ENCODE data around the gene ZSCAN5A. TPM values are rescaled to one million over a fixed set of nuclear protein-coding genes. Genes with fewer than 3 reads are reported as not detected.

The ZSCAN5A gene
- total and polyA plus RNA-seq, 9 of the 15 experiments (the other 6 are each of a cell fraction or from before 2014, with no cell fraction given): 5.8 to 15.3 (median 11.8) TPM

DNA sequence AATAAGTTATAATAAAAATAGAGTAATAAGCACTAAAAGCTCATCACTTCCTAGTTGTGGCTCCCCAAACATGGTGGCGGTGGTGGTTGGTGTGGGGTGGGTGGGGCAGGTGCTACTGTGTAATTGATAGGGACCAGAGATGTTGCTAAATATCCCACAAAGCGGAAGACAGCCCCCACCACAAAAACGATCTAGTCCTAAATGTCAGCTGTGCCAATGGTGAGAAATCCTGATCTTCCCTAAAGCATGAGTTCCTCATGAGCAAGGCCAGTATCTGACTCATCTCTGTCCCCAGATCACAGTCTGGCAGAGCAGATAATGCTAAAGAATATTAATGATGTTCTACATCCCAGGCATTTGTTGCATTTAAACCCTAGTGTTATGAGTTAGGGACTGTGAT lies 44.0 kb downstream of the ZSCAN5A start (continued):
- TF ChIP-seq, protein P1, sequence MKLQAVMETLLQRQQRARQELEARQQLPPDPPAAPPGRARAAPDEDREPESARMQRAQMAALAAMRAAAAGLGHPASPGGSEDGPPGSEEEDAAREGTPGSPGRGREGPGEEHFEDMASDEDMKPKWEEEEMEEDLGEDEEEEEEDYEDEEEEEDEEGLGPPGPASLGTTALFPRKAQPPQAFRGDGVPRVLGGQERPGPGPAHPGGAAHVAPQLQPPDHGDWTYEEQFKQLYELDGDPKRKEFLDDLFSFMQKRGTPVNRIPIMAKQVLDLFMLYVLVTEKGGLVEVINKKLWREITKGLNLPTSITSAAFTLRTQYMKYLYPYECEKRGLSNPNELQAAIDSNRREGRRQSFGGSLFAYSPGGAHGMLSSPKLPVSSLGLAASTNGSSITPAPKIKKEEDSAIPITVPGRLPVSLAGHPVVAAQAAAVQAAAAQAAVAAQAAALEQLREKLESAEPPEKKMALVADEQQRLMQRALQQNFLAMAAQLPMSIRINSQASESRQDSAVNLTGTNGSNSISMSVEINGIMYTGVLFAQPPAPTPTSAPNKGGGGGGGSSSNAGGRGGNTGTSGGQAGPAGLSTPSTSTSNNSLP (IDR thresholded peaks at IDR 0.05; ENCODE audit: borderline replicate concordance, low read depth, low read length): no peak
- TF ChIP-seq, protein P2, sequence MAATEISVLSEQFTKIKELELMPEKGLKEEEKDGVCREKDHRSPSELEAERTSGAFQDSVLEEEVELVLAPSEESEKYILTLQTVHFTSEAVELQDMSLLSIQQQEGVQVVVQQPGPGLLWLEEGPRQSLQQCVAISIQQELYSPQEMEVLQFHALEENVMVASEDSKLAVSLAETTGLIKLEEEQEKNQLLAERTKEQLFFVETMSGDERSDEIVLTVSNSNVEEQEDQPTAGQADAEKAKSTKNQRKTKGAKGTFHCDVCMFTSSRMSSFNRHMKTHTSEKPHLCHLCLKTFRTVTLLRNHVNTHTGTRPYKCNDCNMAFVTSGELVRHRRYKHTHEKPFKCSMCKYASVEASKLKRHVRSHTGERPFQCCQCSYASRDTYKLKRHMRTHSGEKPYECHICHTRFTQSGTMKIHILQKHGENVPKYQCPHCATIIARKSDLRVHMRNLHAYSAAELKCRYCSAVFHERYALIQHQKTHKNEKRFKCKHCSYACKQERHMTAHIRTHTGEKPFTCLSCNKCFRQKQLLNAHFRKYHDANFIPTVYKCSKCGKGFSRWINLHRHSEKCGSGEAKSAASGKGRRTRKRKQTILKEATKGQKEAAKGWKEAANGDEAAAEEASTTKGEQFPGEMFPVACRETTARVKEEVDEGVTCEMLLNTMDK (IDR thresholded peaks at IDR 0.05; ENCODE audit: borderline replicate concordance, insufficient read depth, low read depth, low read length, poor library complexity, severe bottlenecking): no peak
- TF ChIP-seq, protein P3, sequence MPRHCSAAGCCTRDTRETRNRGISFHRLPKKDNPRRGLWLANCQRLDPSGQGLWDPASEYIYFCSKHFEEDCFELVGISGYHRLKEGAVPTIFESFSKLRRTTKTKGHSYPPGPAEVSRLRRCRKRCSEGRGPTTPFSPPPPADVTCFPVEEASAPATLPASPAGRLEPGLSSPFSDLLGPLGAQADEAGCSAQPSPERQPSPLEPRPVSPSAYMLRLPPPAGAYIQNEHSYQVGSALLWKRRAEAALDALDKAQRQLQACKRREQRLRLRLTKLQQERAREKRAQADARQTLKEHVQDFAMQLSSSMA (CRISPR knock-in tag; IDR thresholded peaks at IDR 0.05): no peak
- TF ChIP-seq, protein P4, sequence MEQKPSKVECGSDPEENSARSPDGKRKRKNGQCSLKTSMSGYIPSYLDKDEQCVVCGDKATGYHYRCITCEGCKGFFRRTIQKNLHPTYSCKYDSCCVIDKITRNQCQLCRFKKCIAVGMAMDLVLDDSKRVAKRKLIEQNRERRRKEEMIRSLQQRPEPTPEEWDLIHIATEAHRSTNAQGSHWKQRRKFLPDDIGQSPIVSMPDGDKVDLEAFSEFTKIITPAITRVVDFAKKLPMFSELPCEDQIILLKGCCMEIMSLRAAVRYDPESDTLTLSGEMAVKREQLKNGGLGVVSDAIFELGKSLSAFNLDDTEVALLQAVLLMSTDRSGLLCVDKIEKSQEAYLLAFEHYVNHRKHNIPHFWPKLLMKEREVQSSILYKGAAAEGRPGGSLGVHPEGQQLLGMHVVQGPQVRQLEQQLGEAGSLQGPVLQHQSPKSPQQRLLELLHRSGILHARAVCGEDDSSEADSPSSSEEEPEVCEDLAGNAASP (IDR thresholded peaks at IDR 0.05): no peak
- TF ChIP-seq SIRT6 (IDR thresholded peaks at IDR 0.05; ENCODE audit: low read depth, low read length) (no peak), HSF4 (CRISPR knock-in tag; IDR thresholded peaks at IDR 0.05; ENCODE audit: borderline replicate concordance) (no peak), NR3C1 (CRISPR knock-in tag; IDR thresholded peaks at IDR 0.05) (no peak), MCM7 (IDR thresholded peaks at IDR 0.05) (no peak), ELF1 (tag; IDR thresholded peaks at IDR 0.05) (no peak), DACH1 (IDR thresholded peaks at IDR 0.05; ENCODE audit: partially characterized antibody) (no peak), ZC3H8 (IDR thresholded peaks at IDR 0.05) (no peak), ZNF384 (IDR thresholded peaks at IDR 0.05; ENCODE audit: low read depth, low read length) (no peak), ETV6 (IDR thresholded peaks at IDR 0.05; ENCODE audit: borderline replicate concordance in 1 of 2, low read depth in 2 of 2, low read length in 1 of 2) (no peak), ETV6 (CRISPR knock-in tag; IDR thresholded peaks at IDR 0.05; ENCODE audit: borderline replicate concordance) (no peak)
- TF ChIP-seq, protein P5, sequence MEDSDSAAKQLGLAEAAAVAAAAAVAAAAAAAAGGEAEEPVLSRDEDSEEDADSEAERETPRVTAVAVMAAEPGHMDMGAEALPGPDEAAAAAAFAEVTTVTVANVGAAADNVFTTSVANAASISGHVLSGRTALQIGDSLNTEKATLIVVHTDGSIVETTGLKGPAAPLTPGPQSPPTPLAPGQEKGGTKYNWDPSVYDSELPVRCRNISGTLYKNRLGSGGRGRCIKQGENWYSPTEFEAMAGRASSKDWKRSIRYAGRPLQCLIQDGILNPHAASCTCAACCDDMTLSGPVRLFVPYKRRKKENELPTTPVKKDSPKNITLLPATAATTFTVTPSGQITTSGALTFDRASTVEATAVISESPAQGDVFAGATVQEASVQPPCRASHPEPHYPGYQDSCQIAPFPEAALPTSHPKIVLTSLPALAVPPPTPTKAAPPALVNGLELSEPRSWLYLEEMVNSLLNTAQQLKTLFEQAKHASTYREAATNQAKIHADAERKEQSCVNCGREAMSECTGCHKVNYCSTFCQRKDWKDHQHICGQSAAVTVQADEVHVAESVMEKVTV (CRISPR knock-in tag; IDR thresholded peaks at IDR 0.05): no peak
- TF ChIP-seq, protein P6, sequence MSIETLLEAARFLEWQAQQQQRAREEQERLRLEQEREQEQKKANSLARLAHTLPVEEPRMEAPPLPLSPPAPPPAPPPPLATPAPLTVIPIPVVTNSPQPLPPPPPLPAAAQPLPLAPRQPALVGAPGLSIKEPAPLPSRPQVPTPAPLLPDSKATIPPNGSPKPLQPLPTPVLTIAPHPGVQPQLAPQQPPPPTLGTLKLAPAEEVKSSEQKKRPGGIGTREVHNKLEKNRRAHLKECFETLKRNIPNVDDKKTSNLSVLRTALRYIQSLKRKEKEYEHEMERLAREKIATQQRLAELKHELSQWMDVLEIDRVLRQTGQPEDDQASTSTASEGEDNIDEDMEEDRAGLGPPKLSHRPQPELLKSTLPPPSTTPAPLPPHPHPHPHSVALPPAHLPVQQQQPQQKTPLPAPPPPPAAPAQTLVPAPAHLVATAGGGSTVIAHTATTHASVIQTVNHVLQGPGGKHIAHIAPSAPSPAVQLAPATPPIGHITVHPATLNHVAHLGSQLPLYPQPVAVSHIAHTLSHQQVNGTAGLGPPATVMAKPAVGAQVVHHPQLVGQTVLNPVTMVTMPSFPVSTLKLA (conservative IDR thresholded peaks at IDR 0.05): no peak
- TF ChIP-seq, protein P7, sequence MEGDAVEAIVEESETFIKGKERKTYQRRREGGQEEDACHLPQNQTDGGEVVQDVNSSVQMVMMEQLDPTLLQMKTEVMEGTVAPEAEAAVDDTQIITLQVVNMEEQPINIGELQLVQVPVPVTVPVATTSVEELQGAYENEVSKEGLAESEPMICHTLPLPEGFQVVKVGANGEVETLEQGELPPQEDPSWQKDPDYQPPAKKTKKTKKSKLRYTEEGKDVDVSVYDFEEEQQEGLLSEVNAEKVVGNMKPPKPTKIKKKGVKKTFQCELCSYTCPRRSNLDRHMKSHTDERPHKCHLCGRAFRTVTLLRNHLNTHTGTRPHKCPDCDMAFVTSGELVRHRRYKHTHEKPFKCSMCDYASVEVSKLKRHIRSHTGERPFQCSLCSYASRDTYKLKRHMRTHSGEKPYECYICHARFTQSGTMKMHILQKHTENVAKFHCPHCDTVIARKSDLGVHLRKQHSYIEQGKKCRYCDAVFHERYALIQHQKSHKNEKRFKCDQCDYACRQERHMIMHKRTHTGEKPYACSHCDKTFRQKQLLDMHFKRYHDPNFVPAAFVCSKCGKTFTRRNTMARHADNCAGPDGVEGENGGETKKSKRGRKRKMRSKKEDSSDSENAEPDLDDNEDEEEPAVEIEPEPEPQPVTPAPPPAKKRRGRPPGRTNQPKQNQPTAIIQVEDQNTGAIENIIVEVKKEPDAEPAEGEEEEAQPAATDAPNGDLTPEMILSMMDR (IDR thresholded peaks at IDR 0.05 in 2 of 3, conservative IDR thresholded peaks at IDR 0.05 in 1 of 3; ENCODE audit: insufficient read depth in 2 of 3, low read depth in 1 of 3, low read length in 3 of 3): no peak

Measured in K562 (cell line).